Glutamatergic neuron (in vitro differentiated cells): ENCODE data around the gene C1QA. TPM values are rescaled to one million over a fixed set of nuclear protein-coding genes. Genes with fewer than 3 reads are reported as not detected.

Experiments
- DNase-seq: peaks from one replicate; pipeline ENCODE4 v3.0.0; 2022
- H3K27ac Mint-ChIP-seq: one replicate; pipeline ENCODE4 v1.8.0; 2020; ENCODE audit warnings: mild to moderate bottlenecking, mixed read lengths, inconsistent platforms; ENCODE audit not compliant: unreplicated experiment
- H3K27me3 Mint-ChIP-seq: one replicate; pipeline ENCODE4 v1.8.0; 2020; ENCODE audit warnings: mild to moderate bottlenecking, moderate library complexity, mixed read lengths, inconsistent platforms; ENCODE audit not compliant: unreplicated experiment
- H3K36me3 Mint-ChIP-seq: one replicate; pipeline ENCODE4 v1.8.0; 2020; ENCODE audit warnings: mild to moderate bottlenecking, mixed read lengths, inconsistent platforms; ENCODE audit not compliant: unreplicated experiment
- H3K4me1 Mint-ChIP-seq: one replicate; pipeline ENCODE4 v1.8.0; 2020; ENCODE audit warnings: mild to moderate bottlenecking, low read depth, mixed read lengths, inconsistent platforms; ENCODE audit not compliant: unreplicated experiment
- H3K4me3 Mint-ChIP-seq: one replicate; pipeline ENCODE4 v1.8.0; 2020; ENCODE audit warnings: mild to moderate bottlenecking, mixed read lengths, inconsistent platforms; ENCODE audit not compliant: unreplicated experiment
- H3K9me3 Mint-ChIP-seq: one replicate; pipeline ENCODE4 v1.8.0; 2020; ENCODE audit warnings: mild to moderate bottlenecking, moderate library complexity, mixed read lengths, inconsistent platforms; ENCODE audit not compliant: unreplicated experiment
- total RNA-seq: library from RNA; stranded (reverse); fragmentation: NEBNext Ultra II Directional; extraction: Animal tissue kit (Norgen Biotek cat#: 25700); gene quantifications from one replicate; pipeline ENCODE4 v1.2.1, GENCODE V29; 2021; ENCODE audit not compliant: unreplicated experiment
- TF ChIP-seq, protein P1 (sequence below): fragments of 200-600 bp; sonication (generic); IDR thresholded peaks from one replicate; pipeline ENCODE4 v1.5.0; 2021; ENCODE audit not compliant: partially characterized antibody, unreplicated experiment

The C1QA gene
- total RNA-seq, 1 donor from 2014 or later, result not detected

DNA sequence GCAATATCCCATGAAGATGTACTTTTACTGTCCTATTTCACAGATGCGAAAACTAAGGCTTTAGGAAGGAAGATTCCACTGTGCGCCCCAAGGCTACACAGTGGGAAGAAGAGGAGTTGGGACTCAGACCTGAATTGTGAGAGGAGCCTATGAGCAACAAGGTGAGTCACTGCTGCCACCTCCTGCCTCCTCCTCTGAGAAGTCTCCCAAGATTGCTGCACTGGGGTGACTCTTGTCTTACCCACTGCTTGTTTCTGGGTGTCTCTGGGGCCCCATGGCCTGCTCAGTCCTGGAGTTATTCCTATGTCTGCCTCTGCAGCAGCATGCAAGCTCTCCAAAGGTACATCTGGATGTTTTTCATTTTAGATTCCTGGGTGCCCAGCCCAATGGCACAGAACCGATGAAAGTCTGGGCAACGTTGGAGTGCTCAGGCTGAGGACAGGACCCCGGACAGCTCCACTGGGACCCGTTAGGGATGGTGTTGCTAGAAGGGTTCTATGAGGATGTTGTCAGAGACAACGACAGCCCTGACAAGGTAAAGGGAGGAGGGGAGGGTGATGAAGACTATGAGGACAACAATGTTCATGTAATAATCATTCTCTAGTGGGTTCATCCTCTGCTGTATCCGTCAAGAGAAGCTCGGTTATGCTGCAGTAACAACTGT lies 11.0 kb upstream of the C1QA start:
- H3K36me3 Mint-ChIP-seq, result no peaks in the 10 kb centered on the region
- TF ChIP-seq, protein P1, sequence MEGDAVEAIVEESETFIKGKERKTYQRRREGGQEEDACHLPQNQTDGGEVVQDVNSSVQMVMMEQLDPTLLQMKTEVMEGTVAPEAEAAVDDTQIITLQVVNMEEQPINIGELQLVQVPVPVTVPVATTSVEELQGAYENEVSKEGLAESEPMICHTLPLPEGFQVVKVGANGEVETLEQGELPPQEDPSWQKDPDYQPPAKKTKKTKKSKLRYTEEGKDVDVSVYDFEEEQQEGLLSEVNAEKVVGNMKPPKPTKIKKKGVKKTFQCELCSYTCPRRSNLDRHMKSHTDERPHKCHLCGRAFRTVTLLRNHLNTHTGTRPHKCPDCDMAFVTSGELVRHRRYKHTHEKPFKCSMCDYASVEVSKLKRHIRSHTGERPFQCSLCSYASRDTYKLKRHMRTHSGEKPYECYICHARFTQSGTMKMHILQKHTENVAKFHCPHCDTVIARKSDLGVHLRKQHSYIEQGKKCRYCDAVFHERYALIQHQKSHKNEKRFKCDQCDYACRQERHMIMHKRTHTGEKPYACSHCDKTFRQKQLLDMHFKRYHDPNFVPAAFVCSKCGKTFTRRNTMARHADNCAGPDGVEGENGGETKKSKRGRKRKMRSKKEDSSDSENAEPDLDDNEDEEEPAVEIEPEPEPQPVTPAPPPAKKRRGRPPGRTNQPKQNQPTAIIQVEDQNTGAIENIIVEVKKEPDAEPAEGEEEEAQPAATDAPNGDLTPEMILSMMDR, result no peak
- no peak overlapping the region for H3K27ac Mint-ChIP-seq
- H3K4me3 Mint-ChIP-seq, result no peak overlapping the region
- H3K27me3 Mint-ChIP-seq, result peaks cover 4% of the 10 kb centered on the region
- H3K9me3 Mint-ChIP-seq, result peaks cover 7% of the 10 kb centered on the region
- no peak for DNase-seq
- H3K4me1 Mint-ChIP-seq, result peaks cover 15% of the 10 kb centered on the region

DNA sequence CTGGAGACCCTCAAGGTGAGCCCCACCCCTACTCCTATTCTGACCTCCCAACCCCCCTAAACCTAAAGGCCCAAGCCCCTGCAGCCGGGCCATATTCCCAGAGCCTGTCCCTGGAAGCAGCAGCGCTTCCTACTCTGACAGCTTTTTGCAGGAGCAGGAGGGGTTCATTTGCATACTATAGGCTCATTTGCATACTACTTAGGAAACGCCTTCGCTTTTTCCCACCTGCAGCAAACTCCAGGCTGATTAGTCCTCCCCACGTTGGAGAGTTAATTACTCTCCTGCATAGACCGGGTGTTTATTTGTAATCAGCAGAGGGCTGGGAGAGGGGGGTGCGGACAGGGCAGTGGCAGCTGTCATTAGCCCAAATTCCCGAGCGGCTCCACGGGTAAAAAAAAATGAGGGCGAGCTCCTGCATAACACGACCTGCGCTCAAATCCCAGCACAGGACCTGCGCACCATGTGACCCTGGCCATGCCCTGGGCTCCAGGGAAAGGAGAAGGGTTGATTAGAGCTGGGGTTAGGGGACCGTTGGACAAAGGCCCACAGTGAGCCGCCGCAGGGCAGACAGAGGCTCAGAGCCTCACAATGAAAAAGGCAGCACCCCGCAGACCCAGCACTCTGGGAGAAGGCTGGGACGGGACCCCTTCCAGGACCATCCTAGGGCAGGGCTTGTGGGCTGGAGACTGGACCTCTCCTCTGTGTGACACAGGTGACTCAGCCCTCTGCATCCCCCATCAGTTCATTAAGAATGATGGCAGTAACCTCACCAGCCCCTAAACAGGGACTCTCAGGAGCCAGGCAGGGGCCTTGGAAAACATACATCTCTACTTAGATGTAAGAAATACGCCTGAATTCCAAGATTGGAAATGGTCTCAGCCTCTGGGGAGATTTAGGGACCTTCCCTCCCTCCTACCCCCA lies 9.9 kb upstream of the C1QA start:
- TF ChIP-seq, protein P1, result no peak
- no peaks in the 10 kb centered on the region for H3K36me3 Mint-ChIP-seq
- DNase-seq, result peak; percentile 35
- H3K9me3 Mint-ChIP-seq, result peaks cover 7% of the 10 kb centered on the region
- H3K4me1 Mint-ChIP-seq, result peaks cover 15% of the 10 kb centered on the region
- no peak overlapping the region for H3K4me3 Mint-ChIP-seq
- H3K27me3 Mint-ChIP-seq, result peaks cover 4% of the 10 kb centered on the region
- H3K27ac Mint-ChIP-seq, result peak overlapping the region; percentile 12

DNA sequence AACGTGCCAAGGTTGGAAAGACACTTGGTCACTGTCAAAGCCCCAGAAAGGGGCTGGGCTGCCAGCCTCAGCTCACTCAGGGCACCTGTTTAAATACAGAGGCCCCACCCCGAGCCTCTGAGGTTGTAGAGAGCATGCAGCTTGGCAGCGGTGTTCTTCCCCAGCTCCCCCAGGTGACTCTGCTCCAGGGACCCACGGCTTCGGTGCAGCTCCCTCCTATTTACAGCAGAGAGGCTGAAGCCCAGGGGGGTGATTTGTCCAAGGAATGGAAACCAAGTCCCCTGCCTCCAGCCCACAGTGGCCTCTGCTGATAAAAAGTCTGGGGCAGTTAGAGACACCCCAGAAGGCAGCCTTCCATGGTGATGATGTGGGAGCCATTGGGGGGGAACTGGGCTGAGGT lies 9.1 kb upstream of the C1QA start:
- Mint-ChIP-seq H3K27ac (no peak overlapping the region), H3K4me3 (no peak overlapping the region), H3K36me3 (no peaks in the 10 kb centered on the region), H3K27me3 (peaks cover 4% of the 10 kb centered on the region), H3K9me3 (peaks cover 7% of the 10 kb centered on the region), H3K4me1 (peaks cover 15% of the 10 kb centered on the region)
- no peak for DNase-seq
- TF ChIP-seq, protein P1, result no peak

DNA sequence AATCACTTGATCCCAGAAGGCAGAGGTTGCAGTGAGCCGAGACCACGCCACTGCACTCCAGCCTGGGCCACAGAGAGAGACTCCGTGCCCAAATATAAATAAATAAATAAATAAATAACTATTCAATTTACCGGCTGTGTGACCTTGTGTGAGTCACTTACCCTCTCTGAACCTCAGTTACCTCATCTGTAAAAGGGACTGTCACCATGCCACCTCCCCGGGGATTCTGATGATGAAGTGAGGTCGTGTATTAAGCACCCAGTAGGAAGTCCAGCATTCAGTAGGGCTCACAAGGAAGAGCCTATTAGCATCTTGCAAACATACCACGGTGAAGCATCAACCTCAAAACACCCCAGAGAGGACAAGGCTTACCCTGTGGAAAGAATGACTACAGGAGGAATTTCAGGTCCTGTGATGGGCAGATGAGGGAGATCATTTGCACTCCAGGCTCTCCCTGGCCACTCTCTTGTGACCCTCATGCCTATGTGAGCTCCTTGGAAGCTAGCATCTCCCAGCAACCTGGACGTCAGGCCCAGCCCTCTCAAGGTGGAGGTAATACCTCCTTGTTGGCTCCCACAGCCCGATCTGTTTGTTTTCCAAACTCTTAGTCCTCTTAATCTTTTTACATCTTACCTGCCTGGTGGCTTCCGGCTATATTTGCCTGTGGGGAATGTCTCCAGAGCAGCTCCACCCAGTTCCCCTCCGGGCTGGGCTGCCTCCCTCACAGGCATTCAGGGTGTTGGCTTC lies 7.6 kb upstream of the C1QA start:
- no peak overlapping the region for H3K4me3 Mint-ChIP-seq
- TF ChIP-seq, protein P1, result no peak
- peaks cover 15% of the 10 kb centered on the region for H3K4me1 Mint-ChIP-seq
- H3K27me3 Mint-ChIP-seq, result peaks cover 4% of the 10 kb centered on the region
- no peak for DNase-seq
- no peaks in the 10 kb centered on the region for H3K36me3 Mint-ChIP-seq
- H3K27ac Mint-ChIP-seq, result no peak overlapping the region
- peaks cover 6% of the 10 kb centered on the region for H3K9me3 Mint-ChIP-seq
